ENCODE data around the gene SLC44A1. TPM values are rescaled to one million over a fixed set of nuclear protein-coding genes. Genes with fewer than 3 reads are reported as not detected.

The SLC44A1 gene
- polyA plus RNA-seq, 4 donors: 7.8 to 70.0 (median 16.0) TPM

- FAIRE-seq: no peak
- 44 to 58% (median 52%) methylated on average over 1 of the region's 1 CpG for WGBS, 3 donors
- Histone ChIP-seq H3K4me1 (ENCODE audit: control insufficient read depth in 3 of 3, insufficient read depth in 2 of 3, low read depth in 1 of 3, low read length in 2 of 3) (peaks cover 0 to 6% (median 0%) of the 10 kb centered on the region in 3 donors), H3K27me3 (ENCODE audit: control insufficient read depth in 3 of 3, insufficient read depth in 3 of 3, low read length in 3 of 3) (no peaks in the 10 kb centered on the region), H3K36me3 (ENCODE audit: control insufficient read depth in 3 of 3, insufficient read depth in 2 of 3, low read depth in 1 of 3, low read length in 3 of 3) (no peaks in the 10 kb centered on the region), H3K9me3 (ENCODE audit: control insufficient read depth in 2 of 2, insufficient read depth in 1 of 2, low read depth in 1 of 2, low read length in 1 of 2) (no peaks in the 10 kb centered on the region), H3K27ac (ENCODE audit: low read depth in 1 of 3, low read length in 2 of 3) (no peak overlapping the region), H3K4me3 (ENCODE audit: low read depth in 1 of 3, low read length in 3 of 3) (no peak overlapping the region)
- no peak for DNase-seq
These were observed 47.0 kb downstream of the SLC44A1 start for GRCh38 chr9:105291422-105291859.

GRCh38 chr9:105291938-105292337 is 47.5 kb downstream of the SLC44A1 start:
- Histone ChIP-seq H3K9me3 (ENCODE audit: control insufficient read depth in 2 of 2, insufficient read depth in 1 of 2, low read depth in 1 of 2, low read length in 1 of 2) (no peaks in the 10 kb centered on the region), H3K36me3 (ENCODE audit: control insufficient read depth in 3 of 3, insufficient read depth in 2 of 3, low read depth in 1 of 3, low read length in 3 of 3) (no peaks in the 10 kb centered on the region), H3K4me3 (ENCODE audit: low read depth in 1 of 3, low read length in 3 of 3) (no peak overlapping the region), H3K27ac (ENCODE audit: low read depth in 1 of 3, low read length in 2 of 3) (no peak overlapping the region), H3K4me1 (ENCODE audit: control insufficient read depth in 3 of 3, insufficient read depth in 2 of 3, low read depth in 1 of 3, low read length in 2 of 3) (peaks cover 0 to 6% (median 0%) of the 10 kb centered on the region in 3 donors), H3K27me3 (ENCODE audit: control insufficient read depth in 3 of 3, insufficient read depth in 3 of 3, low read length in 3 of 3) (no peaks in the 10 kb centered on the region)
- no peak for DNase-seq
- FAIRE-seq: no peak
- WGBS, 3 donors: 79 to 98% (median 89%) methylated on average over 2 of the region's 2 CpGs

GRCh38 chr9:105293408-105293807 is 49.0 kb downstream of the SLC44A1 start:
- WGBS, 3 donors: 74 to 84% (median 78%) methylated on average over 3 of the region's 3 CpGs
- Histone ChIP-seq H3K27ac (ENCODE audit: low read depth in 1 of 3, low read length in 2 of 3) (no peak overlapping the region), H3K36me3 (ENCODE audit: control insufficient read depth in 3 of 3, insufficient read depth in 2 of 3, low read depth in 1 of 3, low read length in 3 of 3) (no peaks in the 10 kb centered on the region), H3K27me3 (ENCODE audit: control insufficient read depth in 3 of 3, insufficient read depth in 3 of 3, low read length in 3 of 3) (no peaks in the 10 kb centered on the region), H3K4me3 (ENCODE audit: low read depth in 1 of 3, low read length in 3 of 3) (no peak overlapping the region), H3K9me3 (ENCODE audit: control insufficient read depth in 2 of 2, insufficient read depth in 1 of 2, low read depth in 1 of 2, low read length in 1 of 2) (no peaks in the 10 kb centered on the region), H3K4me1 (ENCODE audit: control insufficient read depth in 3 of 3, insufficient read depth in 2 of 3, low read depth in 1 of 3, low read length in 2 of 3) (peaks cover 0 to 9% (median 0%) of the 10 kb centered on the region in 3 donors)
- FAIRE-seq: no peak
- DNase-seq: no peak

GRCh38 chr9:105295201-105295550 is 50.7 kb downstream of the SLC44A1 start:
- Histone ChIP-seq H3K36me3 (ENCODE audit: control insufficient read depth in 3 of 3, insufficient read depth in 2 of 3, low read depth in 1 of 3, low read length in 3 of 3) (peaks cover 0 to 3% (median 3%) of the 10 kb centered on the region in 3 donors), H3K4me1 (ENCODE audit: control insufficient read depth in 3 of 3, insufficient read depth in 2 of 3, low read depth in 1 of 3, low read length in 2 of 3) (peaks cover 7 to 16% (median 7%) of the 10 kb centered on the region in 3 donors), H3K9me3 (ENCODE audit: control insufficient read depth in 2 of 2, insufficient read depth in 1 of 2, low read depth in 1 of 2, low read length in 1 of 2) (no peaks in the 10 kb centered on the region), H3K4me3 (ENCODE audit: low read depth in 1 of 3, low read length in 3 of 3) (no peak overlapping the region), H3K27me3 (ENCODE audit: control insufficient read depth in 3 of 3, insufficient read depth in 3 of 3, low read length in 3 of 3) (no peaks in the 10 kb centered on the region), H3K27ac (ENCODE audit: low read depth in 1 of 3, low read length in 2 of 3) (no peak overlapping the region)
- DNase-seq (no peak), FAIRE-seq (no peak)
- WGBS, 3 donors: 94 to 98% (median 97%) methylated on average over 2 of the region's 2 CpGs

GRCh38 chr9:105295986-105296385 is 51.5 kb downstream of the SLC44A1 start:
- H3K4me3 ChIP-seq (ENCODE audit: low read depth in 1 of 3, low read length in 3 of 3): no peak overlapping the region
- WGBS, 3 donors: 79 to 95% (median 87%) methylated on average over 4 of the region's 4 CpGs
- no peak for FAIRE-seq
- no peaks in the 10 kb centered on the region for H3K9me3 ChIP-seq (ENCODE audit: control insufficient read depth in 2 of 2, insufficient read depth in 1 of 2, low read depth in 1 of 2, low read length in 1 of 2)
- peaks cover 7 to 13% (median 7%) of the 10 kb centered on the region in 3 donors for H3K4me1 ChIP-seq (ENCODE audit: control insufficient read depth in 3 of 3, insufficient read depth in 2 of 3, low read depth in 1 of 3, low read length in 2 of 3)
- no peak overlapping the region for H3K27ac ChIP-seq (ENCODE audit: low read depth in 1 of 3, low read length in 2 of 3)
- no peak for DNase-seq
- H3K27me3 ChIP-seq (ENCODE audit: control insufficient read depth in 3 of 3, insufficient read depth in 3 of 3, low read length in 3 of 3): no peaks in the 10 kb centered on the region
- H3K36me3 ChIP-seq (ENCODE audit: control insufficient read depth in 3 of 3, insufficient read depth in 2 of 3, low read depth in 1 of 3, low read length in 3 of 3): peaks cover 0 to 8% (median 3%) of the 10 kb centered on the region in 3 donors

- Histone ChIP-seq H3K27me3 (ENCODE audit: control insufficient read depth in 3 of 3, insufficient read depth in 3 of 3, low read length in 3 of 3) (no peaks in the 10 kb centered on the region), H3K27ac (ENCODE audit: low read depth in 1 of 3, low read length in 2 of 3) (peak overlapping the region in 1 of 3 donors; percentile 26), H3K4me1 (ENCODE audit: control insufficient read depth in 3 of 3, insufficient read depth in 2 of 3, low read depth in 1 of 3, low read length in 2 of 3) (peaks cover 7 to 13% (median 7%) of the 10 kb centered on the region in 3 donors), H3K4me3 (ENCODE audit: low read depth in 1 of 3, low read length in 3 of 3) (no peak overlapping the region), H3K36me3 (ENCODE audit: control insufficient read depth in 3 of 3, insufficient read depth in 2 of 3, low read depth in 1 of 3, low read length in 3 of 3) (peaks cover 0 to 8% (median 3%) of the 10 kb centered on the region in 3 donors), H3K9me3 (ENCODE audit: control insufficient read depth in 2 of 2, insufficient read depth in 1 of 2, low read depth in 1 of 2, low read length in 1 of 2) (no peaks in the 10 kb centered on the region)
- DNase-seq: no peak
- FAIRE-seq: no peak
- WGBS, 3 donors: 47 to 71% (median 61%) methylated on average over 1 of the region's 1 CpG
These were observed 52.0 kb downstream of the SLC44A1 start for GRCh38 chr9:105296445-105296844.

GRCh38 chr9:105296877-105297287 is 52.4 kb downstream of the SLC44A1 start:
- H3K27ac ChIP-seq (ENCODE audit: low read depth in 1 of 3, low read length in 2 of 3): peak overlapping the region in 1 of 3 donors; percentile 26
- H3K27me3 ChIP-seq (ENCODE audit: control insufficient read depth in 3 of 3, insufficient read depth in 3 of 3, low read length in 3 of 3): no peaks in the 10 kb centered on the region
- FAIRE-seq (no peak), DNase-seq (peak in 1 of 2 donors; percentile 64)
- H3K36me3 ChIP-seq (ENCODE audit: control insufficient read depth in 3 of 3, insufficient read depth in 2 of 3, low read depth in 1 of 3, low read length in 3 of 3): peaks cover 0 to 8% (median 3%) of the 10 kb centered on the region in 3 donors
- H3K9me3 ChIP-seq (ENCODE audit: control insufficient read depth in 2 of 2, insufficient read depth in 1 of 2, low read depth in 1 of 2, low read length in 1 of 2): no peaks in the 10 kb centered on the region
- peaks cover 7 to 13% (median 7%) of the 10 kb centered on the region in 3 donors for H3K4me1 ChIP-seq (ENCODE audit: control insufficient read depth in 3 of 3, insufficient read depth in 2 of 3, low read depth in 1 of 3, low read length in 2 of 3)
- H3K4me3 ChIP-seq (ENCODE audit: low read depth in 1 of 3, low read length in 3 of 3): no peak overlapping the region
- 39 to 95% (median 42%) methylated on average over 2 of the region's 2 CpGs for WGBS, 3 donors

- H3K27ac ChIP-seq (ENCODE audit: low read depth in 1 of 3, low read length in 2 of 3): peak overlapping the region in 1 of 3 donors; percentile 26
These were observed 53.1 kb downstream of the SLC44A1 start for GRCh38 chr9:105297442-105298075.

More at GRCh38 chr9:105297442-105298075, 53.1 kb downstream of the SLC44A1 start:
- peaks cover 0 to 11% (median 3%) of the 10 kb centered on the region in 3 donors for H3K36me3 ChIP-seq (ENCODE audit: control insufficient read depth in 3 of 3, insufficient read depth in 2 of 3, low read depth in 1 of 3, low read length in 3 of 3)
- DNase-seq (no peak), FAIRE-seq (no peak)
- H3K27me3 ChIP-seq (ENCODE audit: control insufficient read depth in 3 of 3, insufficient read depth in 3 of 3, low read length in 3 of 3): no peaks in the 10 kb centered on the region
- 92 to 96% (median 95%) methylated on average over 14 of the region's 14 CpGs for WGBS, 3 donors
- H3K9me3 ChIP-seq (ENCODE audit: control insufficient read depth in 2 of 2, insufficient read depth in 1 of 2, low read depth in 1 of 2, low read length in 1 of 2): no peaks in the 10 kb centered on the region
- peaks cover 7 to 13% (median 7%) of the 10 kb centered on the region in 3 donors for H3K4me1 ChIP-seq (ENCODE audit: control insufficient read depth in 3 of 3, insufficient read depth in 2 of 3, low read depth in 1 of 3, low read length in 2 of 3)
- no peak overlapping the region for H3K4me3 ChIP-seq (ENCODE audit: low read depth in 1 of 3, low read length in 3 of 3)
